RPMI8226 (cell line): Measurements from ENCODE around the gene ODF2.
"Not testable (repeated sequence)": the region's sequence is repeated elsewhere in the genome, so short reads cannot be mapped to it uniquely, and the experiment has no call there.

ENCODE experiments used
- DNase-seq: peaks from one replicate; pipeline ENCODE4 v3.0.0-alpha.2; 2015

ODF2 gene

GRCh38 chr9:128485414-128485855, 29.6 kb downstream of the ODF2 start:
- no peak for DNase-seq

GRCh38 chr9:128486201-128486600, 30.4 kb downstream of the ODF2 start:
- DNase-seq, result no peak

GRCh38 chr9:128493424-128493823, 37.6 kb downstream of the ODF2 start:
- DNase-seq, result no peak

- no peak for DNase-seq
These were observed 38.4 kb downstream of the ODF2 start for GRCh38 chr9:128494108-128494745.

- DNase-seq, result no peak
These were observed 38.9 kb downstream of the ODF2 start for GRCh38 chr9:128494746-128495129.

GRCh38 chr9:128495296-128495695, 39.5 kb downstream of the ODF2 start:
- no peak for DNase-seq

GRCh38 chr9:128495804-128496417, 40.1 kb downstream of the ODF2 start:
- no peak for DNase-seq

GRCh38 chr9:128497824-128498610, 42.2 kb downstream of the ODF2 start:
- no peak for DNase-seq

GRCh38 chr9:128498911-128499310, 43.1 kb downstream of the ODF2 start:
- DNase-seq, result no peak

- DNase-seq, result no peak
These were observed 44.1 kb downstream of the ODF2 start for GRCh38 chr9:128499920-128500319.

GRCh38 chr9:128503415-128503825, 47.6 kb downstream of the ODF2 start:
- DNase-seq, result not testable (repeated sequence)

GRCh38 chr9:128503870-128504269, 48.1 kb downstream of the ODF2 start:
- peak; percentile 36 for DNase-seq

GRCh38 chr9:128504485-128505413, 48.9 kb downstream of the ODF2 start, which contains the start of gene GLE1:
Gene GLE1, plus strand, starts transcription at chr9:128504719. Its CDS starts 87 bp downstream, at chr9:128504806.
- DNase-seq, result peak; percentile 98

GRCh38 chr9:128505414-128505765, 49.6 kb downstream of the ODF2 start:
- no peak for DNase-seq

GRCh38 chr9:128505906-128506305, 50.1 kb downstream of the ODF2 start:
- DNase-seq, result not testable (repeated sequence)

- no peak for DNase-seq
These were observed 57.0 kb downstream of the ODF2 start for GRCh38 chr9:128512820-128513219.

- DNase-seq, result no peak
These were observed 66.2 kb downstream of the ODF2 start for GRCh38 chr9:128521956-128522355.

GRCh38 chr9:128523199-128523925, 67.6 kb downstream of the ODF2 start:
- DNase-seq, result no peak

GRCh38 chr9:128526720-128527119, 70.9 kb downstream of the ODF2 start:
- DNase-seq, result no peak

GRCh38 chr9:128528445-128529160, 72.8 kb downstream of the ODF2 start:
- no peak for DNase-seq

- no peak for DNase-seq
These were observed 73.4 kb downstream of the ODF2 start for GRCh38 chr9:128529191-128529590.
